Tibial nerve (tissue), 4 donors: ENCODE data around the gene TEX51. TPM values are rescaled to one million over a fixed set of nuclear protein-coding genes. Genes with fewer than 3 reads are reported as not detected.

Experiments
- DNase-seq, 2 donors: peaks; one replicate each; pipeline ENCODE4 v3.0.0-alpha.2; 2019; ENCODE audit warnings: low spot score in 2 of 2
- H3K27ac ChIP-seq, 4 donors: fragments of 200-600 bp; sonication (generic) in 3 of 4; one replicate each; pipeline ENCODE4 v1.5.1; 2017 to 2019; ENCODE audit warnings: mild to moderate bottlenecking in 1 of 4
- H3K27me3 ChIP-seq, 2 donors: fragments of 200-600 bp; sonication (generic) in 1 of 2; one replicate each; pipeline versions ENCODE4 v1.5.1 to v1.6.0; 2017 to 2019
- H3K36me3 ChIP-seq, 3 donors: fragments of 200-600 bp; sonication (generic); one replicate each; pipeline ENCODE4 v1.5.1; 2018 to 2019
- H3K4me1 ChIP-seq, 4 donors: fragments of 200-600 bp; sonication (generic) in 3 of 4; one replicate each; pipeline ENCODE4 v1.5.1; 2017 to 2019
- H3K4me3 ChIP-seq, 4 donors: fragments of 200-600 bp; sonication (generic) in 3 of 4; one replicate each; pipeline ENCODE4 v1.5.1; 2017 to 2019; ENCODE audit warnings: mild to moderate bottlenecking in 1 of 4, moderate library complexity in 1 of 4
- H3K9me3 ChIP-seq, 4 donors: fragments of 200-600 bp; sonication (generic) in 3 of 4; one replicate each; pipeline ENCODE4 v1.5.1; 2017 to 2019
- EP300 ChIP-seq, 2 donors: sonication (generic); formaldehyde crosslinking; IDR thresholded peaks; one replicate each; pipeline ENCODE4 v1.6.1; 2017; ENCODE audit warnings: antibody characterized with exemption in 2 of 2, mild to moderate bottlenecking in 1 of 2
- POLR2A ChIP-seq, 2 donors: fragments of 450-650 bp; IDR thresholded peaks; one replicate each; pipeline ENCODE4 v1.6.1; 2017; ENCODE audit warnings: antibody characterized with exemption in 2 of 2, mild to moderate bottlenecking in 2 of 2, moderate library complexity in 2 of 2
- WGBS, 2 donors: methylation state at CpG; one replicate each; pipeline ENCODE4 v1.1.5; 2018; 5-methylcytosine and 5-hydroxymethylcytosine counted together
- total RNA-seq, 4 donors: library from RNA; depleted of rRNA; stranded (reverse); fragments of >200 nt; gene quantifications; one replicate each; pipeline ENCODE4 v1.1.0, GENCODE V29; 2016
- TF ChIP-seq, protein P1 (sequence below), 5 experiments: fragments of 200-600 bp in 3 of 5; fragments of 450-650 bp in 2 of 5; sonication (generic) in 3 of 5; IDR thresholded peaks; one replicate each; pipeline ENCODE4 v1.5.1; 2016 to 2019; ENCODE audit warnings: antibody characterized with exemption in 5 of 5, mild to moderate bottlenecking in 3 of 5, moderate library complexity in 2 of 5

TEX51 gene
- total RNA-seq, 4 donors from 2014 or later, result not detected

- H3K27me3 ChIP-seq, result no peaks in the 10 kb centered on the region
- H3K36me3 ChIP-seq, result no peaks in the 10 kb centered on the region
- TF ChIP-seq, protein P1, sequence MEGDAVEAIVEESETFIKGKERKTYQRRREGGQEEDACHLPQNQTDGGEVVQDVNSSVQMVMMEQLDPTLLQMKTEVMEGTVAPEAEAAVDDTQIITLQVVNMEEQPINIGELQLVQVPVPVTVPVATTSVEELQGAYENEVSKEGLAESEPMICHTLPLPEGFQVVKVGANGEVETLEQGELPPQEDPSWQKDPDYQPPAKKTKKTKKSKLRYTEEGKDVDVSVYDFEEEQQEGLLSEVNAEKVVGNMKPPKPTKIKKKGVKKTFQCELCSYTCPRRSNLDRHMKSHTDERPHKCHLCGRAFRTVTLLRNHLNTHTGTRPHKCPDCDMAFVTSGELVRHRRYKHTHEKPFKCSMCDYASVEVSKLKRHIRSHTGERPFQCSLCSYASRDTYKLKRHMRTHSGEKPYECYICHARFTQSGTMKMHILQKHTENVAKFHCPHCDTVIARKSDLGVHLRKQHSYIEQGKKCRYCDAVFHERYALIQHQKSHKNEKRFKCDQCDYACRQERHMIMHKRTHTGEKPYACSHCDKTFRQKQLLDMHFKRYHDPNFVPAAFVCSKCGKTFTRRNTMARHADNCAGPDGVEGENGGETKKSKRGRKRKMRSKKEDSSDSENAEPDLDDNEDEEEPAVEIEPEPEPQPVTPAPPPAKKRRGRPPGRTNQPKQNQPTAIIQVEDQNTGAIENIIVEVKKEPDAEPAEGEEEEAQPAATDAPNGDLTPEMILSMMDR (IDR thresholded peaks at IDR 0.05), result no peak
- TF ChIP-seq POLR2A (IDR thresholded peaks at IDR 0.05) (no peak), EP300 (IDR thresholded peaks at IDR 0.05) (no peak)
- H3K4me1 ChIP-seq, result no peaks in the 10 kb centered on the region
- 97 to 98% methylated on average over 4 of the region's 4 CpGs for WGBS, 2 donors
- H3K4me3 ChIP-seq, result no peak overlapping the region
- H3K27ac ChIP-seq, result no peak overlapping the region
- H3K9me3 ChIP-seq, result peaks cover 0 to 10% (median 0%) of the 10 kb centered on the region in 4 donors
- DNase-seq, result no peak
Observed at GRCh38 chr2:126943612-126944348, 45.1 kb downstream of the TEX51 start.

- Histone ChIP-seq H3K9me3 (peaks cover 0 to 3% (median 0%) of the 10 kb centered on the region in 4 donors), H3K27ac (no peak overlapping the region), H3K36me3 (no peaks in the 10 kb centered on the region), H3K27me3 (no peaks in the 10 kb centered on the region), H3K4me1 (no peaks in the 10 kb centered on the region), H3K4me3 (no peak overlapping the region)
- DNase-seq, result no peak
- TF ChIP-seq EP300 (IDR thresholded peaks at IDR 0.05), result no peak
- TF ChIP-seq, protein P1 (IDR thresholded peaks at IDR 0.05), result no peak
- WGBS, 2 donors, result 42 to 44% methylated on average over 6 of the region's 6 CpGs
Observed at GRCh38 chr2:126945118-126945517, 46.4 kb downstream of the TEX51 start.

GRCh38 chr2:126946318-126947102 lies 47.8 kb downstream of the TEX51 start:
- Histone ChIP-seq H3K27ac (no peak overlapping the region), H3K4me1 (no peaks in the 10 kb centered on the region), H3K4me3 (no peak overlapping the region), H3K36me3 (no peaks in the 10 kb centered on the region), H3K27me3 (no peaks in the 10 kb centered on the region), H3K9me3 (peaks cover 0 to 3% (median 0%) of the 10 kb centered on the region in 4 donors)
- 68 to 79% methylated on average over 7 of the region's 7 CpGs for WGBS, 2 donors
- no peak for TF ChIP-seq EP300 (IDR thresholded peaks at IDR 0.05)
- DNase-seq, result no peak

GRCh38 chr2:126947103-126947429 lies 48.4 kb downstream of the TEX51 start:
- TF ChIP-seq POLR2A (IDR thresholded peaks at IDR 0.05) (no peak), EP300 (IDR thresholded peaks at IDR 0.05) (no peak)
- TF ChIP-seq, protein P1 (IDR thresholded peaks at IDR 0.05), result no peak
- H3K4me1 ChIP-seq, result no peaks in the 10 kb centered on the region
- H3K27me3 ChIP-seq, result no peaks in the 10 kb centered on the region
- WGBS, 2 donors, result 71 to 75% methylated on average over 6 of the region's 6 CpGs
- H3K4me3 ChIP-seq, result no peak overlapping the region
- H3K36me3 ChIP-seq, result no peaks in the 10 kb centered on the region
- no peak for DNase-seq
- peaks cover 0 to 3% (median 0%) of the 10 kb centered on the region in 4 donors for H3K9me3 ChIP-seq
- no peak overlapping the region for H3K27ac ChIP-seq

- no peak overlapping the region for H3K27ac ChIP-seq
- DNase-seq, result no peak
- peaks cover 0 to 3% (median 0%) of the 10 kb centered on the region in 4 donors for H3K9me3 ChIP-seq
- H3K27me3 ChIP-seq, result no peaks in the 10 kb centered on the region
- no peaks in the 10 kb centered on the region for H3K36me3 ChIP-seq
- no peaks in the 10 kb centered on the region for H3K4me1 ChIP-seq
- no peak overlapping the region for H3K4me3 ChIP-seq
- WGBS, 2 donors, result 88 to 89% methylated on average over 9 of the region's 9 CpGs
- no peak for TF ChIP-seq POLR2A (IDR thresholded peaks at IDR 0.05)
- TF ChIP-seq, protein P1 (IDR thresholded peaks at IDR 0.05), result no peak
- no peak for TF ChIP-seq EP300 (IDR thresholded peaks at IDR 0.05)
Observed at GRCh38 chr2:126949775-126950174, 51.1 kb downstream of the TEX51 start.
